Astrocyte of the spinal cord (primary cell): ENCODE measurements around the gene CNTNAP5.

Experiments
- DNase-seq: peaks from one replicate; pipeline ENCODE4 v3.0.0; 2011; ENCODE audit warnings: low read depth, low spot score
- H3K4me3 ChIP-seq: 2 replicates; pipeline ENCODE4 v1.5.1; 2011; ENCODE audit warnings: low read depth, mild to moderate bottlenecking, low read length, moderate library complexity
- CTCF ChIP-seq: IDR thresholded peaks from 2 replicates; pipeline ENCODE4 v1.5.1; 2012; ENCODE audit warnings: low read depth, mild to moderate bottlenecking, low read length, inconsistent platforms
- in situ Hi-C: cut with HindIII; loops from 2 replicates; pipeline ENCODE4 v1.10.0; 2017; ENCODE audit warnings: low sequenced_read_pairs

The CNTNAP5 gene

GRCh38 chr2:124049136-124049535, 24.0 kb downstream of the CNTNAP5 start:
- TF ChIP-seq CTCF = no peak
- no peak for DNase-seq
- in situ Hi-C loops = no loop called here
- no peak overlapping the region for H3K4me3 ChIP-seq

- TF ChIP-seq CTCF = no peak
- H3K4me3 ChIP-seq = no peak overlapping the region
- in situ Hi-C loops = no loop called here
- no peak for DNase-seq
These were observed 25.9 kb downstream of the CNTNAP5 start for GRCh38 chr2:124050833-124051497.

GRCh38 chr2:124053796-124054195, 28.7 kb downstream of the CNTNAP5 start:
- TF ChIP-seq CTCF = no peak
- H3K4me3 ChIP-seq = no peak overlapping the region
- no peak for DNase-seq
- in situ Hi-C loops = no loop called here

GRCh38 chr2:124063596-124063995, 38.5 kb downstream of the CNTNAP5 start:
- no peak for DNase-seq
- in situ Hi-C loops = no loop called here
- no peak for TF ChIP-seq CTCF
- H3K4me3 ChIP-seq = no peak overlapping the region

- in situ Hi-C loops = no loop called here
- no peak overlapping the region for H3K4me3 ChIP-seq
- no peak for TF ChIP-seq CTCF
- no peak for DNase-seq
These were observed 40.5 kb downstream of the CNTNAP5 start for GRCh38 chr2:124065636-124066035.

- in situ Hi-C loops = no loop called here
- TF ChIP-seq CTCF = no peak
- no peak for DNase-seq
- H3K4me3 ChIP-seq = no peak overlapping the region
These were observed 41.7 kb downstream of the CNTNAP5 start for GRCh38 chr2:124066776-124067175.
